Pancreas (tissue), 10 donors: ENCODE measurements around the gene WDR6. TPM values are rescaled to one million over a fixed set of nuclear protein-coding genes. Genes with fewer than 3 reads are reported as not detected.

ENCODE experiments used
- ATAC-seq, 4 donors: fragments of 200-7000 bp; cut with Tn5 transposase; one replicate each; pipeline versions ENCODE4 v1.8.0 to v1.9.1; 2020; ENCODE audit warnings: mild to moderate bottlenecking in 4 of 4, moderate library complexity in 4 of 4
- DNase-seq, 6 donors: peaks; one replicate each; pipeline ENCODE4 v3.0.0-alpha.2; 2020
- FAIRE-seq: peaks from 2 replicates; lab custom pipeline; 2012; peaks lifted over from hg19 to GRCh38; lab: Jason Lieb, UNC
- H3K27ac ChIP-seq, 4 donors: fragments of 200-600 bp; sonication (generic); 1 replicate in 3 of 4; 2 replicates in 1 of 4; pipeline versions ENCODE4 v1.5.0 to v1.8.0; 2020
- H3K27me3 ChIP-seq, 4 donors: fragments of 200-600 bp; one replicate each; pipeline ENCODE4 v1.8.0; 2021
- H3K36me3 ChIP-seq, 3 donors: fragments of 200-600 bp; sonication (generic) in 1 of 3; one replicate each; pipeline versions ENCODE4 v1.5.0 to v1.8.0; 2020 to 2021
- H3K4me1 ChIP-seq, 3 donors: fragments of 200-600 bp; one replicate each; pipeline ENCODE4 v1.8.0; 2021
- H3K4me3 ChIP-seq, 4 donors: fragments of 200-600 bp; sonication (generic) in 2 of 4; one replicate each; pipeline versions ENCODE4 v1.5.0 to v1.8.0; 2020 to 2021
- H3K9me3 ChIP-seq, 4 donors: fragments of 200-600 bp; one replicate each; pipeline ENCODE4 v1.8.0; 2021
- WGBS, 2 donors: extraction: QIAGEN DNeasy Blood & Tissue Kit; methylation state at CpG; one replicate each; pipeline ENCODE4 v1.1.7; 2013; 5-methylcytosine and 5-hydroxymethylcytosine counted together
- intact Hi-C, 3 donors: fragments of 100-400 bp; cut with DNase I; formaldehyde crosslinking; loops; one replicate each; pipeline versions ENCODE4 v1.11.1 to v1.14.2; 2022
- microRNA-seq, 2 donors: library from miRNA; unstranded; fragments of <30 nt; microRNA quantifications; one replicate each; pipeline versions ENCODE4 to v1.1.0, GENCODE V29; 2019 to 2020
- polyA plus RNA-seq, 2 donors: library from polyadenylated mRNA; stranded (reverse); fragments of 200-250 nt; gene quantifications; one replicate each; pipeline ENCODE4 v1.2.3, GENCODE V29; 2013
- total RNA-seq, 6 donors: library from RNA; stranded (reverse); fragmentation: NEBNext Ultra II Directional in 4 of 6; extraction: Animal tissue kit (Norgen Biotek cat#: 25700) in 4 of 6; gene quantifications; one replicate each; pipeline versions ENCODE4 v1.2.1 to v1.2.4, GENCODE V29; 2021 to 2023
- TF ChIP-seq, protein P1 (sequence below), 4 donors: fragments of 200-600 bp; sonication (generic) in 3 of 4; IDR thresholded peaks; one replicate each; pipeline versions ENCODE4 v1.5.0 to v1.8.0; 2021; ENCODE audit warnings: antibody characterized with exemption in 4 of 4
- donor health status: healthy with polysubstance abuse.
- donor health status: DM: no; HTN: no; CAD: no; lungs with moderate emphysema.
- donor health status: DM: no; HTN: no; CAD: no.
- donor health status: control.
- donor health status: control.
- donor health status: Bipolar disorder and iron deficiency.
- donor health status: DM: yes; HTN: yes; CAD: no.
- donor health status: DM: no; HTN: no; CAD: no.
- donor health status: DM: no; HTN: no; CAD: no.
- donor health status: DM: yes; HTN: yes; CAD: no.

WDR6 gene
- total and polyA plus RNA-seq, 8 donors, result 57.1 to 374 (median 90.0) TPM

DNA sequence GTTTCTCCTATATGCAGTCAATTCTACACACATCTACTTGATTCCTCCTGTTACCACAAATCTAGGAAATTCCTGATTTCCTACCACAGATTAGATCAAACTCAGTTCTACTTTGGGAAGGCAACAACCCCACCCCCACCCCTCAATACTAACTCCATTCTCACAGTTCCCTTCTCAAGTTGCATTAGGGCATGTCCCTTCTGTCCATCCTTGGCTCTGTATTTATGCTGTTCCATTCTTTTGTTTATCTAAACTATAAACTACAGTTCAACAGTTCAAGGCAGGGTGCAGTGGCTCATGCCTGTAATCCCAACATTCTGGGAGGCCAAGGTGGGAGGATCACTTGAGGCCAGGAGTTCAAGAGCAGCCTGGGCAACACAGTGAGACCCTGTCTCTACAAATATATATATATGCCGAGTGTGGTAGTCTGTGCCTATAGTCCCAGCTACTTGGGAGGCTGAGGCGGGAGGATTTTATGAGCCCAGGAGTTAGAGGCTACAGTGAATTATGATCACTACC, 47.2 kb downstream of the WDR6 start:
- TF ChIP-seq, protein P1, sequence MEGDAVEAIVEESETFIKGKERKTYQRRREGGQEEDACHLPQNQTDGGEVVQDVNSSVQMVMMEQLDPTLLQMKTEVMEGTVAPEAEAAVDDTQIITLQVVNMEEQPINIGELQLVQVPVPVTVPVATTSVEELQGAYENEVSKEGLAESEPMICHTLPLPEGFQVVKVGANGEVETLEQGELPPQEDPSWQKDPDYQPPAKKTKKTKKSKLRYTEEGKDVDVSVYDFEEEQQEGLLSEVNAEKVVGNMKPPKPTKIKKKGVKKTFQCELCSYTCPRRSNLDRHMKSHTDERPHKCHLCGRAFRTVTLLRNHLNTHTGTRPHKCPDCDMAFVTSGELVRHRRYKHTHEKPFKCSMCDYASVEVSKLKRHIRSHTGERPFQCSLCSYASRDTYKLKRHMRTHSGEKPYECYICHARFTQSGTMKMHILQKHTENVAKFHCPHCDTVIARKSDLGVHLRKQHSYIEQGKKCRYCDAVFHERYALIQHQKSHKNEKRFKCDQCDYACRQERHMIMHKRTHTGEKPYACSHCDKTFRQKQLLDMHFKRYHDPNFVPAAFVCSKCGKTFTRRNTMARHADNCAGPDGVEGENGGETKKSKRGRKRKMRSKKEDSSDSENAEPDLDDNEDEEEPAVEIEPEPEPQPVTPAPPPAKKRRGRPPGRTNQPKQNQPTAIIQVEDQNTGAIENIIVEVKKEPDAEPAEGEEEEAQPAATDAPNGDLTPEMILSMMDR (IDR thresholded peaks at IDR 0.05), result no peak
- H3K4me3 ChIP-seq, result no peak overlapping the region
- no peak for FAIRE-seq
- WGBS, 2 donors, result 100% methylated on average over 2 of the region's 2 CpGs
- H3K27ac ChIP-seq, result no peak overlapping the region
- H3K4me1 ChIP-seq, result no peaks in the 10 kb centered on the region
- no peak for DNase-seq
- no peaks in the 10 kb centered on the region for H3K9me3 ChIP-seq
- intact Hi-C loops, result no loop called here
- H3K36me3 ChIP-seq, result peaks cover 0 to 30% (median 13%) of the 10 kb centered on the region in 3 donors
- no peak for ATAC-seq
- no peaks in the 10 kb centered on the region for H3K27me3 ChIP-seq

DNA sequence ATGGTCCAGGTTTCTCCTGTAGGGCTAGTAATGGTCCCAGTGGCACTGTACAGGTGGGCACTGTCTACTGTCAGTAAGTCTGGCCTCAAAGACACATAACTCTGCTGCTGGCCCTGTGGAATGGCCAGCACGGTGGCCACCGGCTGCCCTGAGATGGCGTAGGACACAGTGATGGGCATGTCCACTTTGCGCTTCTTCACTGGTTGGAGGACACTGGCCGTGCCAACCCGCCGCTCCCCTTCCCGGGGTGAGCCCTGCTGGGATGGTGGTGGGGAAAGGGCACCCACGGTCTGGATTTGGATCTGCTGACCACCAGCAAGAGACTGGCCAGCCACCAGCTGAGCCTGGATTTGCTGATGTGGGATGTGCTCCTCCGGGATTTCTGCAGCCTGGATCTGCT, 50.1 kb downstream of the WDR6 start:
- Histone ChIP-seq H3K36me3 (peaks cover 0 to 30% (median 13%) of the 10 kb centered on the region in 3 donors), H3K9me3 (no peaks in the 10 kb centered on the region), H3K27me3 (no peaks in the 10 kb centered on the region), H3K27ac (no peak overlapping the region), H3K4me3 (no peak overlapping the region), H3K4me1 (no peaks in the 10 kb centered on the region)
- WGBS, 2 donors, result 95 to 97% methylated on average over 10 of the region's 10 CpGs
- intact Hi-C loops, result no loop called here
- ATAC-seq, result peak in 1 of 4 donors; percentile 17
- no peak for FAIRE-seq
- DNase-seq, result no peak
- TF ChIP-seq, protein P1 (IDR thresholded peaks at IDR 0.05), result no peak

DNA sequence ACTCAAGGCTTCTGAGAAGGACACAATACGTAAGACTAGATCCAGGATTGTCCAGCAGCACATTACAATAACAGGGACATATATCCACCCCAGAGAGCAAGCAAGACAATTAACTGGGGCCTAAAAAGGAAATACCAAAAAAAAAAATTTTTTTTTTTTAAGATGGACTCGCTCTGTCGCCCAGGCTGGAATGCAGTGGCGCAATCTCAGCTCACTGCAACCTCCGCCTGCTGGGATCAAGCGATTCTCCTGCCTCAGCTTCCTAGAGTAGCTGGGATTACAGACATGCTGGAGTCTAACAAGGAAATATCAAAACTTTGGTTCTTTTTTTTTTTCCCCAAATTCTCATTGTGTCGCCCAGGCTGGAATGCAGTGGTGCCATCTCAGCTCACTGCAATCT, 50.8 kb downstream of the WDR6 start:
- Histone ChIP-seq H3K9me3 (no peaks in the 10 kb centered on the region), H3K4me1 (no peaks in the 10 kb centered on the region), H3K27ac (no peak overlapping the region), H3K4me3 (no peak overlapping the region), H3K36me3 (peaks cover 0 to 32% (median 13%) of the 10 kb centered on the region in 3 donors), H3K27me3 (no peaks in the 10 kb centered on the region)
- TF ChIP-seq, protein P1 (IDR thresholded peaks at IDR 0.05), result no peak
- WGBS, 2 donors, result 93 to 94% methylated on average over 7 of the region's 7 CpGs
- DNase-seq (no peak), FAIRE-seq (no peak), ATAC-seq (no peak)
- intact Hi-C loops, result no loop called here

Small RNAs within 50 kb of the gene (microRNA-seq; reads per million reads assigned to microRNA genes)
- gene MIR191 (5,168 to 6,997 reads per million in 2 donors), gene MIR425 (835 to 956 reads per million in 2 donors)

Other genes with a start within 250 kb of the WDR6 start
- gene PRKAR2A, start 159.5 kb upstream of the WDR6 start, total RNA-seq, result 10 to 100 TPM; 17.5 to 33.9 (median 23.8) TPM
- 1 to 10 TPM; 4.2 to 6.9 TPM for gene PRKAR2A, start 159.5 kb upstream of the WDR6 start, polyA plus RNA-seq
- gene SLC25A20, start 108.5 kb upstream of the WDR6 start, total RNA-seq, result 10 to 100 TPM in 3 of 6 donors, 1 to 10 TPM in 3; 8.3 to 15.7 (median 10.0) TPM
- 10 to 100 TPM in 1 of 2 donors, 1 to 10 TPM in 1; 9.6 to 14.8 TPM for gene SLC25A20, start 108.5 kb upstream of the WDR6 start, polyA plus RNA-seq
- gene ARIH2, start 88.5 kb upstream of the WDR6 start, total RNA-seq, result 10 to 100 TPM; 33.3 to 45.8 (median 40.4) TPM
- 10 to 100 TPM; 50.0 to 53.6 TPM for gene ARIH2, start 88.5 kb upstream of the WDR6 start, polyA plus RNA-seq
- 10 to 100 TPM; 29.9 to 42.4 (median 38.0) TPM for gene P4HTM, start 17.1 kb upstream of the WDR6 start, total RNA-seq
- 100 to 1,000 TPM in 1 of 2 donors, 10 to 100 TPM in 1; 56.6 to 108 TPM for gene P4HTM, start 17.1 kb upstream of the WDR6 start, polyA plus RNA-seq
- 10 to 100 TPM; 19.5 to 31.8 (median 25.3) TPM for gene DALRD3, start 11.2 kb downstream of the WDR6 start, total RNA-seq
- 10 to 100 TPM; 37.1 to 57.2 TPM for gene DALRD3, start 11.2 kb downstream of the WDR6 start, polyA plus RNA-seq
- 10 to 100 TPM; 20.9 to 33.9 (median 30.6) TPM for gene NDUFAF3, start 14.7 kb downstream of the WDR6 start, total RNA-seq
- 10 to 100 TPM; 63.7 to 72.1 TPM for gene NDUFAF3, start 14.7 kb downstream of the WDR6 start, polyA plus RNA-seq
- gene IMPDH2, start 22.0 kb downstream of the WDR6 start, total RNA-seq, result 100 to 1,000 TPM; 107 to 320 (median 174) TPM
- 100 to 1,000 TPM; 147 to 150 TPM for gene IMPDH2, start 22.0 kb downstream of the WDR6 start, polyA plus RNA-seq
- gene QRICH1, start 86.7 kb downstream of the WDR6 start, total RNA-seq, result 10 to 100 TPM; 20.9 to 48.1 (median 28.2) TPM
- gene QRICH1, start 86.7 kb downstream of the WDR6 start, polyA plus RNA-seq, result 10 to 100 TPM; 27.8 to 46.3 TPM
- gene QARS1, start 97.4 kb downstream of the WDR6 start, total RNA-seq, result 100 to 1,000 TPM in 5 of 6 donors, 10 to 100 TPM in 1; 82.0 to 148 (median 131) TPM
- gene QARS1, start 97.4 kb downstream of the WDR6 start, polyA plus RNA-seq, result 100 to 1,000 TPM; 197 to 213 TPM
- gene USP19, start 113.4 kb downstream of the WDR6 start, total RNA-seq, result 10 to 100 TPM; 20.7 to 44.2 (median 27.6) TPM
- gene USP19, start 113.4 kb downstream of the WDR6 start, polyA plus RNA-seq, result 10 to 100 TPM; 25.3 to 25.5 TPM
- 100 to 1,000 TPM in 2 of 6 donors, 10 to 100 TPM in 4; 74.4 to 215 (median 90.4) TPM for gene LAMB2, start 125.7 kb downstream of the WDR6 start, total RNA-seq
- 100 to 1,000 TPM; 438 to 483 TPM for gene LAMB2, start 125.7 kb downstream of the WDR6 start, polyA plus RNA-seq
- gene CCDC71, start 158.9 kb downstream of the WDR6 start, total RNA-seq, result 10 to 100 TPM in 1 of 6 donors, 1 to 10 TPM in 5; 5.9 to 11.0 (median 8.3) TPM
- 10 to 100 TPM in 1 of 2 donors, 1 to 10 TPM in 1; 7.6 to 10.2 TPM for gene CCDC71, start 158.9 kb downstream of the WDR6 start, polyA plus RNA-seq
- 10 to 100 TPM in 3 of 6 donors, 1 to 10 TPM in 3; 5.5 to 13.7 (median 10.0) TPM for gene KLHDC8B, start 164.2 kb downstream of the WDR6 start, total RNA-seq
- gene KLHDC8B, start 164.2 kb downstream of the WDR6 start, polyA plus RNA-seq, result 10 to 100 TPM; 11.8 to 19.1 TPM